Thoracic aorta (tissue), 2 donors: ENCODE measurements around the gene PLEKHN1. TPM values are rescaled to one million over a fixed set of nuclear protein-coding genes. Genes with fewer than 3 reads are reported as not detected.

Experiments used
- ATAC-seq: fragments of 150-250 bp; one replicate; pipeline ENCODE4 v1.8.0; 2017; ENCODE audit warnings: low read depth; ENCODE audit not compliant: insufficient number of reproducible peaks, low FRiP score
- DNase-seq: peaks from one replicate; pipeline ENCODE4 v3.0.0-alpha.2; 2020; ENCODE audit warnings: low spot score
- H3K27ac ChIP-seq, 2 donors: fragments of 200-600 bp; sonication (generic); 1 replicate in 1 of 2; 2 replicates in 1 of 2; pipeline ENCODE4 v1.5.1; 2016; ENCODE audit warnings: mild to moderate bottlenecking in 2 of 2, moderate library complexity in 2 of 2
- H3K27me3 ChIP-seq: fragments of 200-600 bp; sonication (generic); replicated peaks from 2 replicates; pipeline ENCODE4 v1.6.0; 2016; ENCODE audit warnings: mild to moderate bottlenecking; ENCODE audit not compliant: insufficient read depth
- H3K36me3 ChIP-seq: fragments of 200-600 bp; sonication (generic); one replicate; pipeline ENCODE4 v1.5.1; 2016
- H3K4me1 ChIP-seq, 2 donors: fragments of 200-600 bp; sonication (generic); 1 replicate in 1 of 2; 2 replicates in 1 of 2; pipeline versions ENCODE4 v1.5.1 to v1.6.0; 2016; ENCODE audit warnings: low read depth in 2 of 2, mild to moderate bottlenecking in 1 of 2; ENCODE audit not compliant: control insufficient read depth in 1 of 2
- H3K4me3 ChIP-seq: fragments of 200-600 bp; sonication (generic); 2 replicates; pipeline ENCODE4 v1.5.1; 2016; ENCODE audit warnings: mild to moderate bottlenecking
- H3K9me3 ChIP-seq: fragments of 200-600 bp; sonication (generic); 2 replicates; pipeline ENCODE4 v1.5.1; 2016
- total RNA-seq, 2 donors: library from RNA; depleted of rRNA; stranded (reverse); fragments of >200 nt; gene quantifications; one replicate each; pipeline versions ENCODE4 v1.1.0 to v1.2.3, GENCODE V29; 2016
- TF ChIP-seq, protein P1 (sequence below): fragments of 200-600 bp; sonication (generic); IDR thresholded peaks from one replicate; pipeline ENCODE4 v1.5.1; 2019; ENCODE audit warnings: antibody characterized with exemption

Gene PLEKHN1
- total RNA-seq, 2 donors from 2014 or later = 0.27 TPM; not detected in 1

- H3K27ac ChIP-seq = no peak overlapping the region
- H3K27me3 ChIP-seq = no peaks in the 10 kb centered on the region
- no peak for DNase-seq
Measured at GRCh38 chr1:978835-979743, 12.8 kb downstream of the PLEKHN1 start.

GRCh38 chr1:979744-980072 lies 13.4 kb downstream of the PLEKHN1 start:
- no peaks in the 10 kb centered on the region for H3K9me3 ChIP-seq
- TF ChIP-seq, protein P1, sequence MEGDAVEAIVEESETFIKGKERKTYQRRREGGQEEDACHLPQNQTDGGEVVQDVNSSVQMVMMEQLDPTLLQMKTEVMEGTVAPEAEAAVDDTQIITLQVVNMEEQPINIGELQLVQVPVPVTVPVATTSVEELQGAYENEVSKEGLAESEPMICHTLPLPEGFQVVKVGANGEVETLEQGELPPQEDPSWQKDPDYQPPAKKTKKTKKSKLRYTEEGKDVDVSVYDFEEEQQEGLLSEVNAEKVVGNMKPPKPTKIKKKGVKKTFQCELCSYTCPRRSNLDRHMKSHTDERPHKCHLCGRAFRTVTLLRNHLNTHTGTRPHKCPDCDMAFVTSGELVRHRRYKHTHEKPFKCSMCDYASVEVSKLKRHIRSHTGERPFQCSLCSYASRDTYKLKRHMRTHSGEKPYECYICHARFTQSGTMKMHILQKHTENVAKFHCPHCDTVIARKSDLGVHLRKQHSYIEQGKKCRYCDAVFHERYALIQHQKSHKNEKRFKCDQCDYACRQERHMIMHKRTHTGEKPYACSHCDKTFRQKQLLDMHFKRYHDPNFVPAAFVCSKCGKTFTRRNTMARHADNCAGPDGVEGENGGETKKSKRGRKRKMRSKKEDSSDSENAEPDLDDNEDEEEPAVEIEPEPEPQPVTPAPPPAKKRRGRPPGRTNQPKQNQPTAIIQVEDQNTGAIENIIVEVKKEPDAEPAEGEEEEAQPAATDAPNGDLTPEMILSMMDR = no peak
- H3K4me3 ChIP-seq = no peak overlapping the region
- no peak overlapping the region for H3K27ac ChIP-seq
- DNase-seq (no peak), ATAC-seq (no peak)
- H3K27me3 ChIP-seq = no peaks in the 10 kb centered on the region
- no peaks in the 10 kb centered on the region for H3K36me3 ChIP-seq
- H3K4me1 ChIP-seq = peaks cover 0 to 15% of the 10 kb centered on the region in 2 donors

More at GRCh38 chr1:978835-979743, 12.8 kb downstream of the PLEKHN1 start:
- Histone ChIP-seq H3K9me3 (no peaks in the 10 kb centered on the region), H3K4me1 (peaks cover 0 to 15% of the 10 kb centered on the region in 2 donors), H3K36me3 (no peaks in the 10 kb centered on the region), H3K4me3 (no peak overlapping the region)
- TF ChIP-seq, protein P1 = no peak
- no peak for ATAC-seq

- no peaks in the 10 kb centered on the region for H3K27me3 ChIP-seq
- DNase-seq (no peak), ATAC-seq (no peak)
- TF ChIP-seq, protein P1 = no peak
- no peak overlapping the region for H3K4me3 ChIP-seq
- H3K36me3 ChIP-seq = no peaks in the 10 kb centered on the region
- no peaks in the 10 kb centered on the region for H3K9me3 ChIP-seq
- no peak overlapping the region for H3K27ac ChIP-seq
- peaks cover 0 to 15% of the 10 kb centered on the region in 2 donors for H3K4me1 ChIP-seq
Measured at GRCh38 chr1:980137-980571, 13.9 kb downstream of the PLEKHN1 start.

GRCh38 chr1:980602-981395 lies 14.5 kb downstream of the PLEKHN1 start:
- H3K27ac ChIP-seq = no peak overlapping the region
- no peaks in the 10 kb centered on the region for H3K36me3 ChIP-seq
- no peaks in the 10 kb centered on the region for H3K27me3 ChIP-seq
- DNase-seq (no peak), ATAC-seq (no peak)
- peaks cover 0 to 13% of the 10 kb centered on the region in 2 donors for H3K4me1 ChIP-seq
- H3K9me3 ChIP-seq = no peaks in the 10 kb centered on the region
- TF ChIP-seq, protein P1 = no peak
- no peak overlapping the region for H3K4me3 ChIP-seq

DNA sequence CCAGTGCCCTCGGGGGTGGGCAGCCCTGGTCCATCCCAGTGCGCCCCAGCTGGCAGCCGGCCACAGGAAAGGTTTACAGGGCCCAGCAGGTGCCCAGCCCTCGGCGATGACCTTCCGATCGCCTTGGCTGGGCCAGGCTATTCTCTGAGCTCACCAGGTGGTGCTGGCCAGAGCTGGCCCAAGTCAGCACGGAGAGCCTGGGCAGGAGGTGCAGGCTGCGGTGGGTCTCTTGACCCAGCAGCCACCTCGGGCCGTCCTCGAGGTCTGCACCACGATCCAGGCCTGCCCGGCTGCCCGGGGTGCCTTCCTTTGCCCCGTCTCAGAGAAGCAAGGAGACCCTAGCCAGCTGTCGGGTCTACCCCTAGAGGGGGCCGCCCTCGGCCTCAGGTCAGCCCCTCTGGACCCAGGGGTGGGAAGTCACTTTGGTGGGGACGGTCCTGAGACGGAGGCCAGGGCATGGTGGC lies 15.2 kb downstream of the PLEKHN1 start:
- Histone ChIP-seq H3K4me1 (peaks cover 0 to 8% of the 10 kb centered on the region in 2 donors), H3K27ac (no peak overlapping the region), H3K4me3 (no peak overlapping the region), H3K27me3 (no peaks in the 10 kb centered on the region), H3K9me3 (no peaks in the 10 kb centered on the region), H3K36me3 (no peaks in the 10 kb centered on the region)
- TF ChIP-seq, protein P1 = no peak
- DNase-seq (no peak), ATAC-seq (no peak)
